Mesendoderm (in vitro differentiated cells): ENCODE measurements around the gene CD300H.
"Not testable (repeated sequence)": the region's sequence is repeated elsewhere in the genome, so short reads cannot be mapped to it uniquely, and the experiment has no call there.

Source experiments
- DNase-seq: peaks from one replicate; pipeline ENCODE4 v3.0.0; 2013
- H2AK5ac ChIP-seq: 2 replicates; pipeline ENCODE4 v1.6.1; 2013; ENCODE audit warnings: low read length, inconsistent platforms
- H2BK120ac ChIP-seq: 2 replicates; pipeline ENCODE4 v1.6.1; 2013; ENCODE audit warnings: low read depth, mild to moderate bottlenecking, low read length, moderate library complexity, mixed read lengths
- H2BK15ac ChIP-seq: replicated peaks from 2 replicates; pipeline ENCODE4 v1.6.1; 2013; ENCODE audit warnings: low read depth, mild to moderate bottlenecking, moderate library complexity
- H2BK5ac ChIP-seq: 2 replicates; pipeline ENCODE4 v1.6.1; 2013; ENCODE audit warnings: low read length, inconsistent platforms
- H3K18ac ChIP-seq: 2 replicates; pipeline ENCODE4 v1.6.1; 2013; ENCODE audit warnings: mild to moderate bottlenecking, low read length, mixed read lengths
- H3K23ac ChIP-seq: one replicate; pipeline ENCODE4 v1.6.1; 2013; ENCODE audit warnings: low read length
- H3K27ac ChIP-seq: 2 replicates; pipeline ENCODE4 v1.5.1; 2013; ENCODE audit warnings: low read depth, mild to moderate bottlenecking, inconsistent platforms, low read length, moderate library complexity
- H3K27me3 ChIP-seq: 2 replicates; pipeline ENCODE4 v1.6.1; 2013; ENCODE audit warnings: low read length, control low read depth, mild to moderate bottlenecking, inconsistent platforms; ENCODE audit not compliant: insufficient read depth, poor library complexity
- H3K36me3 ChIP-seq: 2 replicates; pipeline ENCODE4 v1.6.1; 2013; ENCODE audit warnings: low read length, inconsistent platforms; ENCODE audit not compliant: control insufficient read depth, insufficient read depth
- H3K4ac ChIP-seq: one replicate; pipeline ENCODE4 v1.6.1; 2013; ENCODE audit warnings: low read depth, mild to moderate bottlenecking, low read length, moderate library complexity
- H3K4me1 ChIP-seq: 2 replicates; pipeline ENCODE4 v1.6.1; 2013; ENCODE audit warnings: low read depth, low read length, inconsistent platforms; ENCODE audit not compliant: control insufficient read depth
- H3K4me2 ChIP-seq: 2 replicates; pipeline ENCODE4 v1.6.1; 2013; ENCODE audit warnings: low read length
- H3K4me3 ChIP-seq: 2 replicates; pipeline ENCODE4 v1.5.1; 2013; ENCODE audit warnings: mild to moderate bottlenecking, low read length
- H3K56ac ChIP-seq: one replicate; pipeline ENCODE4 v1.6.1; 2013; ENCODE audit warnings: low read length
- H3K79me1 ChIP-seq: 2 replicates; pipeline ENCODE4 v1.6.1; 2013; ENCODE audit warnings: low read length, inconsistent platforms
- H3K79me2 ChIP-seq: 2 replicates; pipeline ENCODE4 v1.6.1; 2013; ENCODE audit warnings: mild to moderate bottlenecking, low read length; ENCODE audit not compliant: control insufficient read depth, insufficient read depth
- H3K9ac ChIP-seq: 2 replicates; pipeline ENCODE4 v1.6.1; 2013; ENCODE audit warnings: low read length, inconsistent platforms
- H4K5ac ChIP-seq: one replicate; pipeline ENCODE4 v1.6.1; 2013; ENCODE audit warnings: low read length
- H4K8ac ChIP-seq: one replicate; pipeline ENCODE4 v1.6.1; 2013; ENCODE audit warnings: low read depth, mild to moderate bottlenecking, control low read depth, low read length, moderate library complexity
- whole genome bisulfite sequencing: extraction: QIAGEN DNeasy Blood & Tissue Kit; methylation state at CpG from one replicate; pipeline ENCODE4 v1.1.7; 2013; ENCODE audit warnings: low lambda C conversion rate, missing lambda C conversion rate; ENCODE audit not compliant: insufficient coverage; ENCODE audit errors: extremely low coverage; 5-methylcytosine and 5-hydroxymethylcytosine counted together

Gene CD300H

GRCh38 chr17:74563358-74563757, 4.0 kb downstream of the CD300H start:
- Histone ChIP-seq H3K4me1 (peaks cover 2% of the 10 kb centered on the region), H3K79me1 (no peaks in the 10 kb centered on the region), H3K79me2 (no peaks in the 10 kb centered on the region), H3K9ac (no peak overlapping the region), H3K23ac (no peak overlapping the region), H4K5ac (no peak overlapping the region), H3K4ac (no peak overlapping the region), H2AK5ac (no peak overlapping the region), H3K18ac (no peak overlapping the region), H3K56ac (no peak overlapping the region), H2BK5ac (no peak overlapping the region), H3K4me2 (no peak overlapping the region), H3K4me3 (no peak overlapping the region), H3K27ac (no peak overlapping the region), H4K8ac (no peak overlapping the region), H3K27me3 (no peaks in the 10 kb centered on the region), H2BK120ac (no peak overlapping the region), H3K36me3 (no peaks in the 10 kb centered on the region), H2BK15ac (no peak overlapping the region)
- no peak for DNase-seq
- 100% methylated on average over 1 of the region's 1 CpG for WGBS

GRCh38 chr17:74561586-74561985, 5.7 kb downstream of the CD300H start:
- Histone ChIP-seq H2BK120ac (no peak overlapping the region), H3K27me3 (no peaks in the 10 kb centered on the region), H3K4me2 (no peak overlapping the region), H3K56ac (no peak overlapping the region), H3K79me2 (no peaks in the 10 kb centered on the region), H2BK15ac (no peak overlapping the region), H3K4me3 (no peak overlapping the region), H2BK5ac (no peak overlapping the region), H3K23ac (no peak overlapping the region), H3K36me3 (no peaks in the 10 kb centered on the region), H4K5ac (no peak overlapping the region), H3K18ac (no peak overlapping the region), H4K8ac (no peak overlapping the region), H3K4ac (no peak overlapping the region), H3K9ac (no peak overlapping the region), H3K79me1 (no peaks in the 10 kb centered on the region), H2AK5ac (no peak overlapping the region), H3K27ac (no peak overlapping the region), H3K4me1 (peaks cover 2% of the 10 kb centered on the region)
- WGBS: no CpG with 5 or more reads among the region's 3 CpGs
- no peak for DNase-seq

GRCh38 chr17:74558882-74559519, 8.3 kb downstream of the CD300H start:
- no peak overlapping the region for H3K56ac ChIP-seq
- H3K79me2 ChIP-seq: no peaks in the 10 kb centered on the region
- no peak overlapping the region for H2BK15ac ChIP-seq
- DNase-seq: no peak
- H3K4me3 ChIP-seq: no peak overlapping the region
- no peak overlapping the region for H3K9ac ChIP-seq
- H3K27ac ChIP-seq: no peak overlapping the region
- H3K4me2 ChIP-seq: no peak overlapping the region
- no peak overlapping the region for H2AK5ac ChIP-seq
- H4K8ac ChIP-seq: no peak overlapping the region
- H3K23ac ChIP-seq: no peak overlapping the region
- H3K79me1 ChIP-seq: no peaks in the 10 kb centered on the region
- no peak overlapping the region for H3K18ac ChIP-seq
- no peaks in the 10 kb centered on the region for H3K27me3 ChIP-seq
- H2BK5ac ChIP-seq: no peak overlapping the region
- no peaks in the 10 kb centered on the region for H3K4me1 ChIP-seq
- H3K36me3 ChIP-seq: no peaks in the 10 kb centered on the region
- no CpG with 5 or more reads among the region's 6 CpGs for WGBS
- H3K4ac ChIP-seq: no peak overlapping the region
- no peak overlapping the region for H4K5ac ChIP-seq
- no peak overlapping the region for H2BK120ac ChIP-seq

GRCh38 chr17:74558402-74558801, 8.9 kb downstream of the CD300H start:
- not testable (repeated sequence) for H3K56ac ChIP-seq, H3K27ac ChIP-seq, H3K36me3 ChIP-seq, H3K4me2 ChIP-seq, DNase-seq, H2AK5ac ChIP-seq, H2BK120ac ChIP-seq, H3K18ac ChIP-seq, H3K9ac ChIP-seq, H3K27me3 ChIP-seq, H2BK15ac ChIP-seq, H3K4ac ChIP-seq, H3K4me3 ChIP-seq, H3K79me1 ChIP-seq, H2BK5ac ChIP-seq, H4K5ac ChIP-seq, H3K79me2 ChIP-seq, H3K4me1 ChIP-seq, H4K8ac ChIP-seq, H3K23ac ChIP-seq
- WGBS: no CpG with 5 or more reads among the region's 4 CpGs

- no peak overlapping the region for H2AK5ac ChIP-seq
- no peak overlapping the region for H3K56ac ChIP-seq
- H4K8ac ChIP-seq: no peak overlapping the region
- no peak overlapping the region for H3K23ac ChIP-seq
- H2BK5ac ChIP-seq: no peak overlapping the region
- H3K18ac ChIP-seq: no peak overlapping the region
- no peaks in the 10 kb centered on the region for H3K36me3 ChIP-seq
- no peak overlapping the region for H3K4me3 ChIP-seq
- no peak overlapping the region for H3K4ac ChIP-seq
- no CpG with 5 or more reads among the region's 7 CpGs for WGBS
- H3K27me3 ChIP-seq: no peaks in the 10 kb centered on the region
- no peak overlapping the region for H2BK15ac ChIP-seq
- no peaks in the 10 kb centered on the region for H3K79me1 ChIP-seq
- H3K79me2 ChIP-seq: no peaks in the 10 kb centered on the region
- H3K4me2 ChIP-seq: no peak overlapping the region
- no peak for DNase-seq
- H3K9ac ChIP-seq: no peak overlapping the region
- no peak overlapping the region for H4K5ac ChIP-seq
- H3K27ac ChIP-seq: no peak overlapping the region
- no peaks in the 10 kb centered on the region for H3K4me1 ChIP-seq
- H2BK120ac ChIP-seq: no peak overlapping the region
These were observed 11.8 kb downstream of the CD300H start for GRCh38 chr17:74555427-74555940.

GRCh38 chr17:74554909-74555308, 12.4 kb downstream of the CD300H start:
- no peak for DNase-seq
- H3K27me3 ChIP-seq: no peaks in the 10 kb centered on the region
- no peak overlapping the region for H4K5ac ChIP-seq
- no peaks in the 10 kb centered on the region for H3K79me2 ChIP-seq
- H3K27ac ChIP-seq: no peak overlapping the region
- no peak overlapping the region for H2BK120ac ChIP-seq
- no peak overlapping the region for H3K23ac ChIP-seq
- H3K4ac ChIP-seq: no peak overlapping the region
- no peak overlapping the region for H2BK15ac ChIP-seq
- H3K9ac ChIP-seq: no peak overlapping the region
- no CpG with 5 or more reads among the region's 6 CpGs for WGBS
- no peak overlapping the region for H2BK5ac ChIP-seq
- H3K4me3 ChIP-seq: no peak overlapping the region
- no peaks in the 10 kb centered on the region for H3K36me3 ChIP-seq
- H3K18ac ChIP-seq: no peak overlapping the region
- no peak overlapping the region for H3K4me2 ChIP-seq
- H4K8ac ChIP-seq: no peak overlapping the region
- no peaks in the 10 kb centered on the region for H3K79me1 ChIP-seq
- no peak overlapping the region for H3K56ac ChIP-seq
- H3K4me1 ChIP-seq: no peaks in the 10 kb centered on the region
- H2AK5ac ChIP-seq: no peak overlapping the region
